Upper lobe of left lung (tissue), 4 donors: Measurements from ENCODE around the gene ARGLU1.

Source experiments
- CTCF ChIP-seq, 6 experiments: fragments of 450-650 bp in 4 of 6; fragments of 200-600 bp in 2 of 6; sonication (generic) in 2 of 6; IDR thresholded peaks; one replicate each; pipeline ENCODE4 v1.5.1; 2016 to 2019; ENCODE audit warnings: antibody characterized with exemption in 6 of 6
- EP300 ChIP-seq, 4 donors: sonication (generic); formaldehyde crosslinking; IDR thresholded peaks; one replicate each; pipeline ENCODE4 v1.5.1; 2017; ENCODE audit warnings: antibody characterized with exemption in 4 of 4, control low read depth in 2 of 4
- POLR2A ChIP-seq, 4 donors: fragments of 450-650 bp; IDR thresholded peaks; one replicate each; pipeline ENCODE4 v1.5.1; 2016 to 2017; ENCODE audit warnings: antibody characterized with exemption in 4 of 4, mild to moderate bottlenecking in 2 of 4
- POLR2AphosphoS5 ChIP-seq, 2 donors: sonication (generic); formaldehyde crosslinking; IDR thresholded peaks; one replicate each; pipeline ENCODE4 v1.5.1; 2017; ENCODE audit warnings: antibody characterized with exemption in 2 of 2

GRCh38 chr13:106533101-106533942, 34.6 kb downstream of the ARGLU1 start:
- TF ChIP-seq CTCF (IDR thresholded peaks at IDR 0.05) = peak in 5 of 6 experiments; percentile 35 to 82 (median 58)
- no peak for TF ChIP-seq POLR2A (IDR thresholded peaks at IDR 0.05)
- no peak for TF ChIP-seq POLR2AphosphoS5 (IDR thresholded peaks at IDR 0.05)
- TF ChIP-seq EP300 (IDR thresholded peaks at IDR 0.05) = no peak
